Measurements from ENCODE around the gene ZNG1A.
"Not testable (repeated sequence)": the region's sequence is repeated elsewhere in the genome, so short reads cannot be mapped to it uniquely, and the experiment has no call there.

Gene ZNG1A

GRCh38 chr9:98775-99174 is 80.1 kb downstream of the ZNG1A start:
- not testable (repeated sequence) for DNase-seq (ENCODE audit: low read depth, low spot score)

GRCh38 chr9:94992-95391 is 83.9 kb downstream of the ZNG1A start:
- not testable (repeated sequence) for DNase-seq (ENCODE audit: low read depth, low spot score)

- not testable (repeated sequence) for DNase-seq (ENCODE audit: low read depth, low spot score)
Measured at GRCh38 chr9:94323-94722, 84.5 kb downstream of the ZNG1A start.

- DNase-seq (ENCODE audit: low read depth, low spot score) = not testable (repeated sequence)
Measured at GRCh38 chr9:93909-94308, 84.9 kb downstream of the ZNG1A start.

GRCh38 chr9:90851-91250 is 88.0 kb downstream of the ZNG1A start:
- not testable (repeated sequence) for DNase-seq (ENCODE audit: low read depth, low spot score)

GRCh38 chr9:88396-89037 is 90.3 kb downstream of the ZNG1A start:
- not testable (repeated sequence) for DNase-seq (ENCODE audit: low read depth, low spot score)

GRCh38 chr9:87860-88259 is 91.0 kb downstream of the ZNG1A start:
- not testable (repeated sequence) for DNase-seq (ENCODE audit: low read depth, low spot score)

GRCh38 chr9:87105-87504 is 91.8 kb downstream of the ZNG1A start:
- DNase-seq (ENCODE audit: low read depth, low spot score) = not testable (repeated sequence)

GRCh38 chr9:86697-87096 is 92.2 kb downstream of the ZNG1A start:
- DNase-seq (ENCODE audit: low read depth, low spot score) = not testable (repeated sequence)

- DNase-seq (ENCODE audit: low read depth, low spot score) = not testable (repeated sequence)
Measured at GRCh38 chr9:82932-83689, 95.7 kb downstream of the ZNG1A start.

GRCh38 chr9:78333-78732 is 100.5 kb downstream of the ZNG1A start:
- DNase-seq (ENCODE audit: low read depth, low spot score) = not testable (repeated sequence)

- not testable (repeated sequence) for DNase-seq (ENCODE audit: low read depth, low spot score)
Measured at GRCh38 chr9:76389-76788, 102.5 kb downstream of the ZNG1A start.

GRCh38 chr9:73900-74525 is 104.8 kb downstream of the ZNG1A start:
- not testable (repeated sequence) for DNase-seq (ENCODE audit: low read depth, low spot score)

- DNase-seq (ENCODE audit: low read depth, low spot score) = peak; percentile 23
Measured at GRCh38 chr9:73076-73899, 105.6 kb downstream of the ZNG1A start.

Measured in astrocyte of the hippocampus (primary cell).